DMS153 treated with DMSO at 0.1 percent for 48 hours (cell line): ENCODE measurements around the gene CLMP.
A peak's percentile ranks its signal among the peaks of the same experiment; 100 is the strongest.
"Not testable (repeated sequence)": the region's sequence is repeated elsewhere in the genome, so short reads cannot be mapped to it uniquely, and the experiment has no call there.

Experiments
- DNase-seq: peaks from one replicate; lab custom pipeline; 2025; ENCODE audit not compliant: unreplicated experiment; lab: John Stamatoyannopoulos, UW

CLMP gene

DNA sequence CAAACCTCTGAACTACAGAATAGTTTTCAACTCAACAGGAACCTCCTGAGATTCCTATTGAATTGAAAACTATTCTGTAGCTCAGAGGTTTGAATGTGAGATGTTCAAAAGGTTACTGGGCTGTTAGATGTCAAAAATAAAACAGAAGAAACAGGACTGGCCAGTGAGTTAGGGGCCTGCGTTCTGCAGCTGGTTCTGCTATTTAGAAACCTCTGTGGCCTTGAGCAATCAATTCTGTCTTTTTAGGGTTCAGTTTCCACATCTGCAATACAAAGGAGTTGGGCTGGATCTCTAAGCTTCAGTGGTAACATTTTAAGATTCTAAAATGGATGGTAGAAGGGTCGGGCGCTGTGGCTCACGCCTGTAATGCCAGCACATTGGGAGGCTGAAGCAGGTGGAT, 55.8 kb downstream of the CLMP start:
- no peak for DNase-seq

DNA sequence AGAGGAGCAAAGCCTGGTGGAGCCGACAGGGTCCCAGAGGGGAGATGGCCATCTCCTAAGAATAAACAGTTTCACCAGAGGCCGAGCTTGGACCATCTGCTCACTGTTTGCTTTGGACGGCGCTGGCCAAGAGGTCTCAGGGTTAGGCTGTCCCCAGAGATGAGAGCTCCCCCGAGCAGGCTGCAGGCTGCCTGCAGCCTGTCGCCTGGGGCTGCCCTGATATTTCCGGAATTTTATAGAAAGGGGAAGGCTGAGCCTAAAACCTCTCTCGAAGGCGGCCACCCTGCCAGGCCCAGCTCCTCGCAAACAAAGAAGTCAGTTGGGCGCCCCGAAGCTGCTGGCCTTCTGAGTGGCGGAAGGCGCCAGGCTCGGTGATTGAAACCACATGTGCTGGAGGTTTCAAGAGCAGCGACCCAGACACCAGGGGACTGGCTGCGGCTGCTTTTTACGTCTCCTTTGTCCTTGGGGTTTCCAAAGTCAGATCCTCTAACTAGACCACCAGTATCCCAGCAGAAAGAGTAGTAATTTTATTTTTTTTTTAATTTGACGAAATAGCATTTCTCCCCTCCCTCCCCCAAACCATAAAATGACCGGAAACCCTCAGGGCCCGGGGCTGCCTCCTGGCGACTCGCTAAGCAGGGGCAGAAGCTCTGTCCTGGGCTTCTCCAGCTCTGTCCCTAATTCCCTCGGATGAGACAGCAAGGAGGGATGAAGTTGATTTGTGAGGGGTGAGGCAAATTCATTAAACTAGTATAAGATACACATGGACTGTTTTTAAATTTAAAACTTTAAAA, 57.4 kb downstream of the CLMP start:
- DNase-seq, result no peak

DNA sequence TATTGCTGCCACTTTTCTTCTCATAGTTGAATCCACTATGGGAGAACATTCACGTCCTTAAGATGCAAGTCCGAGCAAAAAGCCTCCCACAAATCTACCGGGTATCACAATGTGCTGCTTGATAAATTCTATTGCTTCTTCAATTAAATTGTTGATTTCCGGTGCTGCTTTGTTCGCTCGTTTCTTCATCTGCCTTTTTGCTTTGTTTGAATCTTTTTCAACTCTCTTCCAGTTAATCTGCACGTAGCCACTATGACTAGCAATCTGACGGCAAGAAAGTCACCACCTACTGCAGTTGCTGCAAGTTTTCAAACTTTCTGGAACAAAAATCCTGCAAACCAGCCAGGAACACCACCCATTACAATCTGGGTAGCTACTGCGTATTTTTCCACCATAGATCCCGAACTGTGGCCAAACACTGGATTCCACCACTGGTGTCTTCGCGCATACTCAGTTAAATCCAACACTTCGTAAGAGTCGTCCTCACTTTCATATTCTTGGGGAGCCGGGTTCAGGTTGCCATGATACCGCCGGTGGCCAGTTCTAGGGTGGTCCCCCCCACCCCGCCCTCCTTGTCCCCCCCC, 59.1 kb downstream of the CLMP start:
- DNase-seq, result no peak

DNA sequence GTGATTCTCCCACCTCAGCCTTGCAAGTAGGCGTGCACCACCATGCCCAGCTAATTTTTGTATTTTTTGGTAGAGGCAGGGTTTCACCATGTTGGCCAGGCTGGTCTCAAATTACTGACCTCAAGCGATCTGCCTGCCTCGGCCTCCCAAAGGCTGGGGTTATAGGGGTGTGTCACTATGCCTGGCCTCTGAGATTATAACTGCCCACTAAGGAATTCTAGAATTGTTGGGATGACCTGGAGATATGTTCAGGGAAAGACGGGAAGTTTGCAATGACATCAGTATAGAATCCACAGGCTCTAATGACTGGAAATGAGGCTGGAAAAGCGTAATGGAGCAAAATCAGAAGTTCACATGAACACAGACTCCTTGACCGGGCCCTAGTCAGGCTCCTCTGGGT, 62.2 kb downstream of the CLMP start:
- DNase-seq, result no peak

DNA sequence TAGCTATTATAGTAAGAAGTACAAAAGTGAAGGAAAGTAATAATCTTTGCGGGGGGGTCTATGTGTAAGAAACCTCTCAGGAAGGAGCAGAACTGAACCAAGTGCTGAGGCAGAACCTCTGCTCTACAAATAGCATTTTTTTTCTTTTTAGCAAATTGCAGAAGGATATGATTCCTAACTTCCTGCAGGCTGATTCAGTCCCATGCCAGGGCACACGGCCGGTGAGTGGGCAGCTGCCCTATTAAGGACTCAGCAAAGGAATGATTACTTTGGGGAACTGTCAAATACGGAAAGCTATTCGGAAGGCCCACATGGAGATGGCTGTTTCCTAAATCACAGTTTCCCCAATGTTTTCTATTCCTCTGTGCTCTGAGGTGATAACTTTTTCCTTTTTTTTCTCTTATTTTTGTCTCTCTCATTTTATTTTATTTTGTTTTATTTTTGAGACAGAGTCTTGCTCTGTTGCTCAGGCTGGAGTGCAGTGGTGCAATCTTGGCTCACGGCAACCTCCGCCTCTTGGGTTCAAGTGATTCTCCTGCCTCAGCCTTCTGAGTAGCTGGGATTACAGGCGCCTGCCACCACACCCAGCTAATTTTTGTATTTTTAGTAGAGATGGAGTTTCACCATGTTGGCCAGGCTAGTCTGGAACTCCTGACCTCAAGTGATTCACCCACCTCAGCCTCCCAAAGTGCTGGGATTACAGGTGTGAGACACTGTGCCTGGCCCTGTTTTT, 62.8 kb downstream of the CLMP start:
- not testable (repeated sequence) for DNase-seq

DNA sequence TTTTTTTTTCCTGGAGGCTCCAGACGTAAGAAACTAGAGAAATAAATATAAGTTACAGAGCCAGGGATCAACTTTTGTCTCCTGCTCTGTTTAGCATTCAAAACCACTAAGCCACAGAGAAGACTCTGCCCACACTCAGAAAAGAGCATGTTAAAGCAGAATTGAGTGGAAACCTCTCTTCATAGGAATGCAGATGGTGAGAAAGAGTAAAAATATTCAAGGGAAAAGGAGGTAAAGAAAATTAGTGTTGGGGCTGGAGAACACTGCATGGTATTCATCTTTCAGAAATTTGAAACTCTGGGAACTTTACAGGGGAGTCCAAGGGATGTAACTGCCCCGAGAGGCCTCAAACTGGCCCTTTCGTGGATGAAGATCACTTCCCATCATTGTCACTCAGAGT, 65.1 kb downstream of the CLMP start:
- DNase-seq, result no peak

DNA sequence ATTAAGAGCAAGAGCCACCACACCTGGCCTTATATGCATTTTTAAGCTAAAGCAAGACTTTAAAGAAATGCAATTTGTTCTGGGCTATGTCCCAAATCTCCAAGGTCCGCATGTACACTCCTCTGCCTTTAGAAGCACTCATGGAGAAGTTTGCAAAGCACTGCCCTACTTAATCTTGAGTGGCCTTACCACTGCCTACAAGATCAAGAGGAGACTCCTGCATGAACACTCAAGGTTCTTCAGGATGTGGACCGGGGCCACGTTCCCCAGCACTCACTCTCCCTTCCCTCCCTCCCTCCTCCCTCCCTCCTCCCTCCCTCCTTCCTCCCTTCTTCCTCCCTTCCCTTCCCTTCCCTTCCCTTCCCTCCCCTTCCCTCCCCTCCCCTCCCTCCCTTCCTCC, 69.9 kb downstream of the CLMP start:
- no peak for DNase-seq

DNA sequence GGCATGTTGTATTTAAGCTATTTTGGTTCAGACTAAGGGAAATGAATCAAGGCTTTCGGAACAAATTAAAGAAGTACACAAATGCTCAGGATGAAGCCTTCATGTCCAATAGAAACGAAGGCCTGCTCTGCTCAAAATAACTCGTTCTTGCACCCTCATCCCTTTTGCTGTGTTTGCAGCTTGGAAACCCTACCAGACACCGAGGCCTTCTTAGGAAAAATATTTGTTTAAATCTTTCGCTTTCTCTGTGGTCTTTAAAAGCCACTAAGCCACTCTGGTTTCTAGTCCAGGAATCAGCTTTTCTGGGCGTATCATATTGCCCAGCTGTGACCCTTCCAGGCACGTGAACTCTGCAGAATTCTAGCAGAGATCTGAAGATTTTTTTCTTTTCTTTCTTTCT, 72.2 kb downstream of the CLMP start:
- no peak for DNase-seq

DNA sequence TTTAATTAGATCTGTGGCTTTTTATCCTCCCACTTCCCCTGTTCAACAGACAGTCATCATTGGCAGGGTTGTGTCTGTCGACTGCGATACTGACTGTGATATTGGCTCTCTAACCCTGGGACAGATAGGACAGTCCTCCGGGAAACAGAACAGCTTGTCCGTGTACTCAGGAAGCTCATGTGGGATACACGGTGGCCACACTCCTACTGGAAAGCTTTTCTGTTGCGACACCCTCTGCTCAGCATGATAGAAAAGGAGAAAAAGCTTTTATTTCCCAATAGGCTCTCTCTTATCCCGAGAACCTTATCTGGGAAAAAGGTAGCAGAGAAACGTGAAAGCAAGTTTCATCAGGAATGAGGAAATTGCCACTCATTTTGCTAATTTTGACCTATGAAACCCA, 72.7 kb downstream of the CLMP start:
- no peak for DNase-seq

DNA sequence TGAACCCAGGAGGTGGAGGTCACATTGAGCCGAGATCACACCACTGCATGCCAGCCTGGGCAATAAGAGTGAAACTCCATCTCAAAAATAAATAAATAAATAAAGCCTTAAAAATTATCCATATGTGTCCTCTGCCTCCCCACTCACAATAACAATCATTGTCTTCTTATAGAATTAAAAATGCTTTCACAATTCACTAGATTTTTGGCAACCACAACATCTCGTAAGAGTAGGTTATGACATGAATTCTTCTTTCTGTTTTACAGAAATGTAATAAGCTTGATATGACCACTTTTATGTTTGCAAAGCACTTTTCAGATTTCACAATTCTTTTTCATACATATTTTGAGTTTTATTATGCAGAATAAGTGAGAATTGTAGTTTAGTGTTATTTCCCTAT, 78.6 kb downstream of the CLMP start:
- DNase-seq, result no peak

DNA sequence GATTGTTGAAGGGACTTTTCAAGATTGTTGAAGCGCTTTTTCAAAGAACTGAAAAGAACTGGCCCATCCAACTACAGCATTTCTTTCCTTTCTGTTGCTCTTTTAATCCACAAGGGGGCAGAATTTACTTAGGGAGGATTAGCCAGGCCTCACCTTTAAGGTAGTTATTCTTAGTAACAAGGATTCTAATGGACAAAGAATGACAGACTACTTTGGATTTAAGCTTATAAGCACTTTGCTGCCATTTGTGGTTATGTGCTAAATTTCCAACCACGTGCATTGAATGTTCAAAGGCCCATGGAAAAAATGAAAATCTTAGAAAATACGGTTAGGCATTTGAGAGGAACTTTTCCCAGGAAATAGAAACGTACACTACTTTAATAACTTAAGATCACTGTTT, 83.6 kb downstream of the CLMP start:
- DNase-seq, result peak; percentile 44

DNA sequence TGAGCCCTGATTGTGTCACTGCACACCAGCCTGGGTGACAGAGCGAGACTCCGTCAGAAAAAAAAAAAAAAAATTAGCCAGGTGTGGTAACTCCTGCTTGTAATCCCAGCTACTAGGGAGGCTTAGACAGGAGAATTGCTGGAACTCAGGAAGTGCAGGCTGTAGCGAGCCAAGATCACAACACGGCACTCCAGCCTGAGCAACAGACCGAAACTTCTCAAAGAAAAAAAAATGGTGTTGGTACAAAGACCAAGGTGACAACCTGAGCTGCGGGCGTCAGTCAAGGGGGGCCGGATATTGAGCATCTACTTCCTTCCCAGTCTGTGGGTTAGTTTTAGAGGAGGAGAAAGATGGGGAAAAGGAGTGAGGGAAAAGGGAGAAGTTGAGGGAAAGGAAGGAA, 84.7 kb downstream of the CLMP start:
- no peak for DNase-seq

DNA sequence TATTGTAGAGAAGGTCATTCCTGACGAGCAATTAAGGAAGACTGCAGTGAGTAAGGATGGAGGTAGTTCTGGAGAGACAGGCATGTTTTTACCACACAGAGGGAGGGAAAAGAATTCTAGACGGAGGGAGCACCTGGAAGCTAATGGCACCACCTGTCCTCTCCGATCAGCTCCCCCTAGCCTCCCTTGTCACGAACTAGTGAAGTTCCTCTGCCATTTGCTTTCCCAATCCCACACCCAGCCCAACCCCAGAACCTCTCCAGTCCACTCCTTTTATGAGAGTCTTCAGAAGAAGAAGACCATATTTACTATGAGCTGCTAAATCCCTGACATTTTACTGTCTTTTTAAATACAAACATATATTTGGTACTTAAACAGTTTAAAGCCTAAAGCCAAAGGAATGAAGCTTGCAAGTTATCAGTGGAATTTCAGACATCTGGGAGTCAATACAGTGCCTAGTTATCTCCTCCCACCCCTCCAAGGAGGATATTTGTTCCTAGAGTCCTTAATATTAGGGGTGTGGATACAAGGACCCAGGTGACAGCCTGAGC, 87.0 kb downstream of the CLMP start:
- DNase-seq, result no peak

DNA sequence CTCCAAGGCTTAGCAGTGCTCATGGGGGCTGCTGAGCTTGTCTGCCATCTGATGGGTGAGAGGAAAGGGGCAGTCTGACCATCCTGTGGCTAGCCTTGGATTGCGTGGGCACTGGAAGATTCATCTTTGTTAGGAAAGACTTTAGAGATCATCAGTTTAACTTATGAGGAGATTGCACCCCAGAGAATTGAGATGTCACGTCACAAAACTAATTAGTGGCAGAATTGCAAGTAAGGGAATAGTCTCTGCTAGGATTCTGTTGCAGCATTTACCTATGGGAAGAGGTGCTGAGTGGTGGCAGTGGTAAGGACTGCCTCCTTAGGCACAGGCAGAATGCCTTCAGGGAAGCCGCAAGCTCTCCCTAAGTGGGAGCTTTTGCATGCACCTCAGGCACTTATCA, 90.4 kb downstream of the CLMP start:
- no peak for DNase-seq

DNA sequence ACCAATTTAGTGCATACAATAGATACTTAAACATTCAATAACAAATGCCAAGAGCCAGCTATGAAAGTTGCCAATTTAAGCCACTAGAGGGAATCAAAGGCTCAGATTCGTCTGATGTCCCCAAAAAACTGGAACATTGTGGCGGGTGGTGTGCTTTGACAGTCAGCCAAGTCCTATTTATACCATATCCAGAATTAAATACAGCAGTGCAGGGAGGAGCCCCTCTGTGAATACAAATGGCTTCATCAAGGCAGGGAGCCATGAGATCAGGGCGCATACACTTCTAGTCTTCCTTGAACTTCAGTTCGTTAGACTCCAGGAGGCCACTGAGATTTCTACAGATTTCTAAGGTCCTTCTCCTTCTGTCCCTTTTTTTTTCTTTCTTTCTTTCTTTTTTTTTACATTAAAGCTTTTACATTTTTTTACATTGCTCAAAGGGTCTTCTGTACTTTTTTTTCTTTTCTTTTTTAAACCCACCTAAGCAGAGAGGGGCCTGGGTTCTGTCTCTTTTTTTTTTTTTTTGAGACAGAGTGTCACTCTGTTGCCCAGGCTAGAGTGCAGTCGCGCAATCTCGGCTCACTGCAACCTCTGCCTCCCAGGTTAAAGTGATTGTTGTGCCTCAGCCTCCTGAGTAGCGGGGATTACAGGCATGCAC, 91.6 kb downstream of the CLMP start:
- peak; percentile 58 for DNase-seq

DNA sequence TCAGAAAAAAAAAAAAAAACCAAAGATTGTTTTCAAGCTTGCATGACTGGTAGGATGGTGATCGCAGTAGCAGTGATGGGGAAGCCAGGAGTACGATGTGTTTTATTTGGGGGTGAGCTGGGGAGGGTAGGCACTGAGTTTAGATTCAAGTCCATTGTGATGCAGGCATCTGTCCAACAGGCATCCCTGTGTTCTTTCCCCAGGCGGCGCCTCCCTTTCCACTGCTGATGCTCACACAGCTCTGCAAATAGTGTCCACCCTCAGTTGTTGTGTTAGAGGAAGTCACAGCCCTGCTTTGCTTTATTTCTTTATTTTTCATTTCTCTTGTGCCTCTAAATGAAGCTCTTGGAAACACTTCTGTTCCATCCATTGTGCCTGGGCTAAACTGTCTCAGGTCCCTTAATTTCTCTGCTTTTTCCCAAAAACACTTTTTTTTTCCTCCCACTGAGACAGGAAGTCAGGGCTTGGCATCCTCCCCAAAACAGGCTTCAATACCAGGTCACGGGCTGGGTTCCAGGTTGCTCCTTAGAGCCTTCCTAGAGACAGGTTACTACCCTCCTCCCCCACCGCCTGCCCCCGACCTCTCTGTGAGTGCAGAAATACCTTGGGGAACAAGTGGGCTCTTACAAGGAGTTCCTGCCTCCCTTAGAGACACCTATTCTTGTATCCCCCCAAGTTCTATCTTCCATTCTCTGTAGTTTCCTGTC, 94.5 kb downstream of the CLMP start:
- peak; percentile 8 for DNase-seq

DNA sequence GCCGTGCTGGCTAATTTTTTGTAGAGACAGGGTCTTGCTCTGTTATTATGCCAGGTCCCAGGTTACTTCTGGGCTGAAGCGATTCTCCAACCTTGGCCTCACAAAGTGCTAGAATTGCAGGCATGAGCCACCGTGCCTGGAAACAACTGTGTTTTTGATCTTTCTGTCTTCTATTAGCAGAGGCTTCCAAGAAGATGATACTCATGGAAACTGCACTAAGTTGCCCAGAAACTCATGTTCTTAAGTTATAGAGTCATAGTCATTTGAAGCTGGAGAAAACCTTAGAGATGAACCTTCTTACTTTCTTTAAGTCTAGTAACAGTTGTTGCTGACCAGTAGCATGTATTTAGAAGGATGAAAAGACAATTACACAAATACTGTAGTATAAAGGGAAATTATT, 96.1 kb downstream of the CLMP start:
- no peak for DNase-seq

DNA sequence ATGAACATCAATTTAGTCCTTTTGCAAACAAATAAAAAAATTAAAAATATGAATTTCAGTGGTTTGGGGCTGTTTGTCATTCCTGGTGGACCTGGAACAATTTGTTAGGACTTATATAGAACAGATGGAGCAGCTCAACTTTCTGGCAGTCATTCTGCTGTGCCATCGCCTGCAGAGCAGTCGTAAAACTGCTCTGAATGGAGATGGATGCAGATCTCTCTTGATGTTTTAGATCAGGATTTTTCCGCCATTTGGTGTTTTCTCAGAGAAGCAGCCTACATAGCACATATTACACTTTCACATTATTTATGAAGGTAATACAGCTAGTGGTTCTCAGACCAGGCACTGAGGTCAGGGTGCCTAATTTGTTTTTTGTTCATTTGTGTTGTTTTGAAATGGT, 101.3 kb downstream of the CLMP start:
- no peak for DNase-seq

DNA sequence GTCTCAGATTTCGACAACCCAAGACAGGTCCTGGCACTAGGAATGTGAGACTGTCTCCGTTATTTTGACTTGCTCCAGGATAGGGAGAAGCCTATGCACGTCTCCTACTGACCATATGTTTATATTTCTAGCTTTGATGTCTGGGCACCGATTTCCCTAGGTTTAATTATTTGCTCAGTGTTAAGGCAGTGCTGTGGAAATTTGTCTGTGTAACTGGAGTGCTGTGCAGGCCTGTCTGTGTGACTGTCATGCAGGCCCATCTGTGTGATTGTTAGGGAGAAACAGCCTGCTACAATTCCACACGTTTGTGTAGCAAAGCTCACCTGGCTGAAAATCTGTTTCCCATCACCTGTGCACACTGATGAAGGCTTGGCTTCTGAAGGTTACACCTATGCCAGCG, 103.5 kb downstream of the CLMP start:
- no peak for DNase-seq

DNA sequence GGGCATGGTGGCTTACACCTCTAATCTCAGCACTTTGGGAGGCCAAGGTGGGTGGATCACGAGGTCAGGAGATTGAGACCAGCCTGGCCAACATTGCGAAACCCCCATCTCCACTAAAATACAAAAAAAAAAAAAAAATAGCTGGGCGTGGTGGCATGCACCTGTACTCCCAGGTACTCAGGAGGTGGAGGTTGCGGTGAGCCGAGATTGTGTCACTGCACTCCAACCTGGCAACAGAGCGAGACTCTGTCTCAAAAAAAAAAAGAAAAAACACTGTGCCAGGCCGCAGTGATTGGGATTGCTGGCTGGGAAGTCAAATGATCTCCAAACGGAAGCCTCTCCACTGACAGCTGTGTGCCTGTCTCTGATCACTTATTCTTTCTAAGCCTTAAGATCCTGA, 104.9 kb downstream of the CLMP start:
- DNase-seq, result not testable (repeated sequence)

DNA sequence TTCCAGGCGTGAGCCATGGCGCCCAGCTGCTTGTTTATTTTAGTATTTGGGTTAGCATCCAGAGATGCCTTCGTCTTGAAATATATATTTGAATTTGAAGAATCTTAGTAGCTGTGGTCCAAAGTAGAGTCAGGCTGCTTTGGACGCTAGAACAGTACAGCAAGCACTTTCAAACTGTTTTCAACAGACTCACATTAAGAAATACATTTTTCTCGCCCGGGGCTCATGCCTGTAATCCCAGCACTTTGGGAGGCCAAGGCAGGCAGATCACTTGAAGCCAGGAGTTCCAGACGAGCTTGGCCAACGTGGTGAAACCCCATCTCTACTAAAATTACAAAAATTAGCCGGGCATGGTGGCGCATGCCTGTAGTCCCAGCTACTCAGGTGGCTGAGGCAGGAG, 106.2 kb downstream of the CLMP start:
- DNase-seq, result not testable (repeated sequence)
